B cell (primary cell): ENCODE measurements around the gene FRMD6. TPM values are rescaled to one million over a fixed set of nuclear protein-coding genes. Genes with fewer than 3 reads are reported as not detected.

Source experiments
- ATAC-seq: fragments of 200-7000 bp; cut with Tn5 transposase; one replicate; pipeline ENCODE4 v1.10.0; 2021; ENCODE audit warnings: low read depth, mild to moderate bottlenecking, moderate number of reproducible peaks, moderate library complexity
- CTCF ChIA-PET: fragments of 350-600 bp; sonication (Branson Sonifier 250); formaldehyde crosslinking; loops from one replicate; lab custom pipeline; 2021; ENCODE audit warnings: antibody characterized with exemption, inconsistent platforms; lab: Charles Lee
- POLR2A ChIA-PET: fragments of 350-600 bp; sonication (Branson Sonifier 250); formaldehyde crosslinking; loops from one replicate; lab custom pipeline; 2021; ENCODE audit warnings: antibody characterized with exemption; lab: Charles Lee
- DNase-seq: peaks from one replicate; pipeline ENCODE4 v3.0.0; 2013
- H2AFZ ChIP-seq: 2 replicates; pipeline ENCODE4 v1.6.1; 2012; ENCODE audit warnings: mild to moderate bottlenecking, low read depth, low read length; ENCODE audit not compliant: insufficient read depth, poor library complexity, severe bottlenecking
- H3K27ac ChIP-seq, 2 donors: 1 replicate in 1 of 2; 2 replicates in 1 of 2; pipeline ENCODE4 v1.5.1; 2012 to 2013; ENCODE audit warnings: low read length in 2 of 2, mild to moderate bottlenecking in 2 of 2, moderate library complexity in 1 of 2
- H3K27me3 ChIP-seq, 4 experiments: fragments of 200-600 bp in 1 of 4; sonication (generic) in 1 of 4; replicated peaks in 1 of 4; 1 replicate in 2 of 4; 2 replicates in 2 of 4; pipeline versions ENCODE4 v1.6.1 to v1.7.0; 2013 to 2016; ENCODE audit warnings: low read length in 3 of 4, mild to moderate bottlenecking in 2 of 4, mixed read lengths in 1 of 4, moderate library complexity in 1 of 4; ENCODE audit not compliant: insufficient read depth in 4 of 4, control insufficient read depth in 3 of 4; ENCODE audit errors: control extremely low read depth in 1 of 4
- H3K36me3 ChIP-seq, 2 experiments: replicated peaks in 1 of 2; 1 replicate in 1 of 2; 2 replicates in 1 of 2; pipeline versions ENCODE4 v1.6.1 to v1.7.1; 2013; ENCODE audit warnings: low read length in 1 of 2; ENCODE audit not compliant: insufficient read depth in 2 of 2, control insufficient read depth in 1 of 2; ENCODE audit errors: control extremely low read depth in 1 of 2, extremely low read depth in 1 of 2
- H3K4me1 ChIP-seq, 2 donors: fragments of 200-600 bp in 1 of 2; sonication (generic) in 1 of 2; 1 replicate in 1 of 2; 2 replicates in 1 of 2; pipeline versions ENCODE4 v1.5.1 to v1.6.1; 2013 to 2017; ENCODE audit warnings: low read length in 2 of 2; ENCODE audit not compliant: control insufficient read depth in 2 of 2, insufficient read depth in 2 of 2
- H3K4me2 ChIP-seq: replicated peaks from 2 replicates; pipeline ENCODE3; 2012; ENCODE audit warnings: mild to moderate bottlenecking, low read depth, low read length; ENCODE audit not compliant: poor library complexity, severe bottlenecking
- H3K4me3 ChIP-seq, 5 experiments: fragments of 200-600 bp in 1 of 5; sonication (generic) in 1 of 5; 1 replicate in 3 of 5; 2 replicates in 2 of 5; pipeline versions ENCODE4 v1.5.1 to v1.7.0; 2011 to 2016; ENCODE audit warnings: low read length in 4 of 5, mild to moderate bottlenecking in 4 of 5, low read depth in 2 of 5, control low read depth in 1 of 5, moderate library complexity in 1 of 5; ENCODE audit not compliant: insufficient read depth in 1 of 5; ENCODE audit errors: control extremely low read depth in 1 of 5, extremely low read depth in 1 of 5
- H3K79me2 ChIP-seq: fragments of 200-600 bp; sonication (generic); one replicate; pipeline ENCODE4 v1.6.0; 2016; ENCODE audit warnings: low read length; ENCODE audit not compliant: control insufficient read depth, insufficient read depth
- H3K9ac ChIP-seq: fragments of 200-600 bp; sonication (generic); 2 replicates; pipeline ENCODE4 v1.6.1; 2017; ENCODE audit warnings: mild to moderate bottlenecking, low read length, moderate library complexity
- H3K9me3 ChIP-seq, 3 donors: one replicate each; pipeline versions ENCODE4 v1.6.1 to v1.7.1; 2013; ENCODE audit warnings: low read length in 2 of 3; ENCODE audit not compliant: control insufficient read depth in 2 of 3, insufficient read depth in 1 of 3; ENCODE audit errors: control extremely low read depth in 1 of 3
- H4K20me1 ChIP-seq: 2 replicates; pipeline ENCODE4 v1.6.0; 2012; ENCODE audit warnings: mild to moderate bottlenecking, low read length; ENCODE audit not compliant: insufficient read depth, control insufficient read depth, poor library complexity, severe bottlenecking
- H3K27ac Mint-ChIP-seq: one replicate; pipeline ENCODE4 v1.8.0; 2021; ENCODE audit warnings: mixed read lengths
- H3K27me3 Mint-ChIP-seq: one replicate; pipeline ENCODE4 v1.8.0; 2021; ENCODE audit warnings: mixed read lengths
- H3K4me1 Mint-ChIP-seq: one replicate; pipeline ENCODE4 v1.8.0; 2021; ENCODE audit warnings: mixed read lengths
- H3K4me3 Mint-ChIP-seq: one replicate; pipeline ENCODE4 v1.8.0; 2021; ENCODE audit warnings: mixed read lengths
- H3K9me3 Mint-ChIP-seq: one replicate; pipeline ENCODE4 v1.8.0; 2022; ENCODE audit warnings: mixed read lengths; ENCODE audit not compliant: insufficient read depth
- CTCF ChIP-seq: fragments of 200-600 bp; IDR thresholded peaks from one replicate; pipeline ENCODE4 v1.8.0; 2022; ENCODE audit warnings: antibody characterized with exemption, mild to moderate bottlenecking
- EZH2 ChIP-seq: IDR thresholded peaks from 2 replicates; pipeline ENCODE4 v1.6.1; 2012; ENCODE audit warnings: borderline replicate concordance, low read depth, mild to moderate bottlenecking, moderate library complexity, low read length; ENCODE audit not compliant: insufficient read depth, poor library complexity, severe bottlenecking
- WGBS: methylation state at CpG from one replicate; pipeline ENCODE4 v1.1.5; 2013; ENCODE audit warnings: missing lambda C conversion rate; ENCODE audit not compliant: insufficient coverage; 5-methylcytosine and 5-hydroxymethylcytosine counted together
- intact Hi-C: fragments of 100-400 bp; cut with micrococcal nuclease; formaldehyde crosslinking; loops from one replicate; pipeline ENCODE4 v1.10.0; 2022
- polyA plus RNA-seq: library from polyadenylated mRNA; depleted of rRNA; stranded (reverse); fragments of >200 nt; gene quantifications from 2 replicates; pipeline ENCODE4 v1.2.3, GENCODE V29; 2012
- total RNA-seq, 2 donors: library from RNA; stranded (reverse); fragments of 120-200 nt in 1 of 2; gene quantifications; 1 replicate in 1 of 2; 2 replicates in 1 of 2; pipeline versions ENCODE4 v1.2.3 to v1.2.4, GENCODE V29; 2013 to 2022

The FRMD6 gene
- total and polyA plus RNA-seq, 2 donors (not counting 1 experiment from before 2014, with no cell fraction given), result 0.03 to 0.30 TPM

GRCh38 chr14:51703787-51704186 lies 52.1 kb downstream of the FRMD6 start:
- no peaks in the 10 kb centered on the region for H3K27me3 ChIP-seq
- H3K9me3 ChIP-seq, result no peaks in the 10 kb centered on the region
- H3K36me3 ChIP-seq, result no peaks in the 10 kb centered on the region
- Mint-ChIP-seq H3K4me1 (no peaks in the 10 kb centered on the region), H3K27ac (no peak overlapping the region), H3K27me3 (peaks cover 14% of the 10 kb centered on the region), H3K9me3 (no peaks in the 10 kb centered on the region), H3K4me3 (no peak overlapping the region)
- DNase-seq (no peak), ATAC-seq (no peak)
- no CpG with 5 or more reads among the region's 2 CpGs for WGBS
- ChIA-PET POLR2A (no interaction called here), CTCF (no interaction called here)
- no peak overlapping the region for H3K9ac ChIP-seq
- intact Hi-C loops, result no loop called here
- no peaks in the 10 kb centered on the region for H3K4me1 ChIP-seq
- H2AFZ ChIP-seq, result no peak overlapping the region
- no peaks in the 10 kb centered on the region for H3K79me2 ChIP-seq
- no peak overlapping the region for H3K4me3 ChIP-seq
- H3K4me2 ChIP-seq, result no peak overlapping the region
- TF ChIP-seq CTCF (no peak), EZH2 (no peak)
- H4K20me1 ChIP-seq, result no peaks in the 10 kb centered on the region
- no peak overlapping the region for H3K27ac ChIP-seq

GRCh38 chr14:51704545-51704944 lies 52.8 kb downstream of the FRMD6 start:
- intact Hi-C loops, result no loop called here
- Histone ChIP-seq H3K36me3 (no peaks in the 10 kb centered on the region), H3K9me3 (no peaks in the 10 kb centered on the region), H3K4me3 (no peak overlapping the region), H4K20me1 (no peaks in the 10 kb centered on the region), H3K27ac (no peak overlapping the region), H3K9ac (no peak overlapping the region), H3K27me3 (no peaks in the 10 kb centered on the region), H2AFZ (no peak overlapping the region), H3K4me2 (no peak overlapping the region), H3K4me1 (no peaks in the 10 kb centered on the region), H3K79me2 (no peaks in the 10 kb centered on the region)
- ChIA-PET POLR2A (no interaction called here), CTCF (no interaction called here)
- Mint-ChIP-seq H3K4me3 (no peak overlapping the region), H3K27ac (no peak overlapping the region), H3K27me3 (peaks cover 13% of the 10 kb centered on the region), H3K9me3 (no peaks in the 10 kb centered on the region), H3K4me1 (no peaks in the 10 kb centered on the region)
- no peak for TF ChIP-seq CTCF
- no peak for TF ChIP-seq EZH2
- DNase-seq (no peak), ATAC-seq (no peak)
- 85% methylated on average over 3 of the region's 3 CpGs for WGBS
